Measurements from ENCODE around the gene NPHP1.

GRCh38 chr2:110149330-110150220 lies 55.2 kb downstream of the NPHP1 start:
- TF ChIP-seq CTCF (conservative IDR thresholded peaks at IDR 0.05 in 1 of 2, IDR thresholded peaks at IDR 0.05 in 1 of 2; ENCODE audit: extremely low read depth in 1 of 2, insufficient read depth in 1 of 2, low read depth in 1 of 2, low read length in 2 of 2) (no peak), EZH2 (IDR thresholded peaks at IDR 0.05; ENCODE audit: borderline replicate concordance, low read length) (no peak)
